C4-2B (cell line): ENCODE measurements around the gene NOCT.

Source experiments
- CTCF ChIP-seq: fragments of 450-650 bp; conservative IDR thresholded peaks from 2 replicates; pipeline ENCODE4 v1.5.1; 2017; ENCODE audit warnings: mild to moderate bottlenecking
- ZFX ChIP-seq: fragments of 450-650 bp; IDR thresholded peaks from 2 replicates; pipeline ENCODE4 v1.6.1; 2017

DNA sequence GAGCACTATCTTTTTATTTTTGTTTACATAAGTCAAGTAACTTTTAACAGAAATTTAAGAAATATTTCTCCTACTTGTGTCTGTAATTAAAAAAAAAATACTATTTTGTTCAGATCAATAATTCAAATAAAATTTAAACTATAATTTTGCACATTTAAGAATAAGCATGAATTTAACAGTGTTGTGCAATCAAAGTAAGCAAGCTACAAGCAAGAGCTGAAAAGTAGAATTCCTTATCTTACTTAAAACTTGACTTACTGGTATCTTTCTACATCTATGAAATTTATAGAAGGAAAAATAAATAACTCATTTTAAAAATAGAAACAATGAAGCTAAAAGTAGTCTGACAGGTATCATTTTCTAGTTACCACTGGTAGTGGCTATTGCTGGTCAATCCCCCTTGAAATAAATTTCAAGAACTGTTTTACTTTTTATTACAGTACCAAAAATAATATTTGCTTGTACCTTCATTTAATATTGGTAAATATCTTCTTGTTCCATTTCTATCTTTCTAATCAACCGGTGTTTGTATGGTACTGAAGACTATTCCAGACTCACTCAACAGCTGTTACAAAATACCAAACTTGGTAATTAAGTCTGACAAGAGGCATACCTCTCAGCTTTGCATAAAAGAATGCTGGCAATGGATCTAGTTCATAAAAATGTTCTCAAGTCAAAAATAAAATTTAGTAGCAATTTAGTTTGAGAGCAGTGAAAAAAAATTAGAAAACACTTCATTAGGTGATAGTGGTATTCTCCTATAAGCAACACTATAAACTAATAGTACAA lies 62.2 kb downstream of the NOCT start:
- TF ChIP-seq CTCF (no peak), ZFX (no peak)
